ENCODE results near the gene CFAP70. TPM values are rescaled to one million over a fixed set of nuclear protein-coding genes. Genes with fewer than 3 reads are reported as not detected.
A peak's percentile ranks its signal among the peaks of the same experiment; 100 is the strongest.

CFAP70 gene
- total RNA-seq, 1 experiment from 2014 or later = 1.5 TPM

GRCh38 chr10:73264423-73264822 is 94.2 kb downstream of the CFAP70 start:
- no peak for TF ChIP-seq CTCF (IDR thresholded peaks at IDR 0.05; ENCODE audit: unreplicated experiment)
- intact Hi-C loops (cut with micrococcal nuclease) = loop anchor here (1.0 to 5.0 kb wide), 5 partner anchors 94 to 380 kb away; partner anchors contain the start of genes ANXA7, CFAP70 and PPP3CB
- Mint-ChIP-seq H3K27me3 (ENCODE audit: insufficient read depth, unreplicated experiment) (no peaks in the 10 kb centered on the region), H3K27ac (ENCODE audit: low read depth, unreplicated experiment) (no peak overlapping the region), H3K4me1 (ENCODE audit: insufficient read depth, unreplicated experiment) (peaks cover 16% of the 10 kb centered on the region), H3K9me3 (ENCODE audit: unreplicated experiment) (no peaks in the 10 kb centered on the region), H3K36me3 (ENCODE audit: insufficient read depth, unreplicated experiment) (no peaks in the 10 kb centered on the region), H3K4me3 (ENCODE audit: unreplicated experiment) (no peak overlapping the region)
- CTCF ChIA-PET = interaction anchor here (0.5 to 1.8 kb wide), 11 partner anchors 10 to 380 kb away, joined by 3 to 9 read pairs (median 4); no protein-coding TSS in a partner anchor
- BruUV-seq (replicated peaks) = no TSS peak
- POLR2A ChIA-PET = interaction anchor here (0.6 to 5.8 kb wide), 8 partner anchors 12 to 149 kb away, joined by 3 to 64 read pairs (median 9); partner anchors contain the start of genes ANXA7, CFAP70, DNAJC9 and MRPS16
- DNase-seq (ENCODE audit: unreplicated experiment) = no peak

GRCh38 chr10:73263693-73264347 is 94.8 kb downstream of the CFAP70 start:
- intact Hi-C loops (cut with micrococcal nuclease) = loop anchor here (1.0 to 5.0 kb wide), 5 partner anchors 94 to 380 kb away; partner anchors contain the start of genes ANXA7, CFAP70 and PPP3CB
- DNase-seq (ENCODE audit: unreplicated experiment) = peak; percentile 38
- Mint-ChIP-seq H3K36me3 (ENCODE audit: insufficient read depth, unreplicated experiment) (no peaks in the 10 kb centered on the region), H3K4me1 (ENCODE audit: insufficient read depth, unreplicated experiment) (peaks cover 16% of the 10 kb centered on the region), H3K4me3 (ENCODE audit: unreplicated experiment) (no peak overlapping the region), H3K27ac (ENCODE audit: low read depth, unreplicated experiment) (peak overlapping the region; percentile 68), H3K27me3 (ENCODE audit: insufficient read depth, unreplicated experiment) (no peaks in the 10 kb centered on the region), H3K9me3 (ENCODE audit: unreplicated experiment) (no peaks in the 10 kb centered on the region)
- ChIA-PET POLR2A (interaction anchor here (0.6 to 5.8 kb wide), 8 partner anchors 11 to 365 kb away, joined by 3 to 64 read pairs (median 9); partner anchors contain the start of genes ANXA7, CFAP70, DNAJC9 and MRPS16), CTCF (interaction anchor here (0.6 to 1.8 kb wide), 11 partner anchors 9 to 381 kb away, joined by 3 to 9 read pairs (median 5); no protein-coding TSS in a partner anchor)
- BruUV-seq (replicated peaks) = no TSS peak
- TF ChIP-seq CTCF (IDR thresholded peaks at IDR 0.05; ENCODE audit: unreplicated experiment) = peak; percentile 41

GRCh38 chr10:73262880-73263555 is 95.6 kb downstream of the CFAP70 start:
- DNase-seq (ENCODE audit: unreplicated experiment) = no peak
- no TSS peak for BruUV-seq (replicated peaks)
- intact Hi-C loops (cut with micrococcal nuclease) = loop anchor here (5.0 kb wide), 2 partner anchors 149 to 234 kb away; partner anchors contain the start of genes ANXA7 and PPP3CB
- TF ChIP-seq CTCF (IDR thresholded peaks at IDR 0.05; ENCODE audit: unreplicated experiment) = no peak
- Mint-ChIP-seq H3K4me1 (ENCODE audit: insufficient read depth, unreplicated experiment) (peaks cover 16% of the 10 kb centered on the region), H3K4me3 (ENCODE audit: unreplicated experiment) (no peak overlapping the region), H3K27ac (ENCODE audit: low read depth, unreplicated experiment) (no peak overlapping the region), H3K27me3 (ENCODE audit: insufficient read depth, unreplicated experiment) (no peaks in the 10 kb centered on the region), H3K36me3 (ENCODE audit: insufficient read depth, unreplicated experiment) (no peaks in the 10 kb centered on the region), H3K9me3 (ENCODE audit: unreplicated experiment) (no peaks in the 10 kb centered on the region)
- CTCF ChIA-PET = interaction anchor here (1.5 to 1.8 kb wide), 5 partner anchors 10 to 381 kb away, joined by 5 to 9 read pairs (median 6); no protein-coding TSS in a partner anchor
- POLR2A ChIA-PET = interaction anchor here (0.6 to 5.8 kb wide), 9 partner anchors 10 to 366 kb away, joined by 3 to 64 read pairs (median 8); partner anchors contain the start of genes ANXA7, CFAP70, DNAJC9 and MRPS16

Data from MCF 10A (cell line).